Osteocyte (in vitro differentiated cells): ENCODE measurements around the gene COPS6. TPM values are rescaled to one million over a fixed set of nuclear protein-coding genes. Genes with fewer than 3 reads are reported as not detected.

ENCODE experiments used
- DNase-seq: peaks from one replicate; pipeline ENCODE4 v3.0.0; 2021; ENCODE audit warnings: mixed read lengths; ENCODE audit not compliant: unreplicated experiment; ENCODE audit errors: extremely low spot score
- H3K27ac Mint-ChIP-seq: one replicate; pipeline ENCODE4 v1.8.0; 2021; ENCODE audit warnings: mild to moderate bottlenecking, mixed read lengths; ENCODE audit not compliant: unreplicated experiment
- H3K27me3 Mint-ChIP-seq: one replicate; pipeline ENCODE4 v1.8.0; 2021; ENCODE audit warnings: mixed read lengths; ENCODE audit not compliant: unreplicated experiment
- H3K36me3 Mint-ChIP-seq: one replicate; pipeline ENCODE4 v1.8.0; 2021; ENCODE audit warnings: mixed read lengths; ENCODE audit not compliant: unreplicated experiment
- H3K4me1 Mint-ChIP-seq: one replicate; pipeline ENCODE4 v1.8.0; 2021; ENCODE audit warnings: mixed read lengths; ENCODE audit not compliant: unreplicated experiment
- H3K4me3 Mint-ChIP-seq: one replicate; pipeline ENCODE4 v1.8.0; 2021; ENCODE audit warnings: mild to moderate bottlenecking, moderate library complexity, mixed read lengths; ENCODE audit not compliant: unreplicated experiment
- H3K9me3 Mint-ChIP-seq: one replicate; pipeline ENCODE4 v1.8.0; 2021; ENCODE audit warnings: mixed read lengths; ENCODE audit not compliant: unreplicated experiment
- CTCF ChIP-seq: fragments of 200-600 bp; sonication (generic); IDR thresholded peaks from 2 replicates; pipeline ENCODE4 v1.5.0; 2021; ENCODE audit warnings: antibody characterized with exemption, mild to moderate bottlenecking, moderate library complexity
- total RNA-seq: library from RNA; stranded (reverse); gene quantifications from 2 replicates; pipeline ENCODE4 v1.2.1, GENCODE V29; 2021

The COPS6 gene
- total RNA-seq, 1 donor from 2014 or later = 93.7 TPM

GRCh38 chr7:100130608-100131453 lies 42.1 kb downstream of the COPS6 start:
- peak; percentile 94 for TF ChIP-seq CTCF
- H3K9me3 Mint-ChIP-seq = no peaks in the 10 kb centered on the region
- H3K36me3 Mint-ChIP-seq = no peaks in the 10 kb centered on the region
- no peak overlapping the region for H3K4me3 Mint-ChIP-seq
- H3K4me1 Mint-ChIP-seq = peaks cover 24% of the 10 kb centered on the region
- no peak overlapping the region for H3K27ac Mint-ChIP-seq
- peak; percentile 93 for DNase-seq
- H3K27me3 Mint-ChIP-seq = peaks cover 2% of the 10 kb centered on the region

- Mint-ChIP-seq H3K27me3 (peaks cover 6% of the 10 kb centered on the region), H3K9me3 (no peaks in the 10 kb centered on the region), H3K27ac (no peak overlapping the region), H3K36me3 (no peaks in the 10 kb centered on the region), H3K4me3 (no peak overlapping the region), H3K4me1 (peaks cover 16% of the 10 kb centered on the region)
- DNase-seq = no peak
- TF ChIP-seq CTCF = no peak
Measured at GRCh38 chr7:100132126-100132525, 43.4 kb downstream of the COPS6 start.

- no peak overlapping the region for H3K4me3 Mint-ChIP-seq
- H3K4me1 Mint-ChIP-seq = peaks cover 16% of the 10 kb centered on the region
- TF ChIP-seq CTCF = peak; percentile 91
- H3K36me3 Mint-ChIP-seq = no peaks in the 10 kb centered on the region
- peaks cover 6% of the 10 kb centered on the region for H3K27me3 Mint-ChIP-seq
- DNase-seq = no peak
- H3K9me3 Mint-ChIP-seq = no peaks in the 10 kb centered on the region
- no peak overlapping the region for H3K27ac Mint-ChIP-seq
Measured at GRCh38 chr7:100132697-100133151, 44.0 kb downstream of the COPS6 start.

GRCh38 chr7:100137851-100138760 lies 49.3 kb downstream of the COPS6 start:
- no peaks in the 10 kb centered on the region for H3K36me3 Mint-ChIP-seq
- no peaks in the 10 kb centered on the region for H3K4me1 Mint-ChIP-seq
- H3K4me3 Mint-ChIP-seq = no peak overlapping the region
- DNase-seq = no peak
- no peaks in the 10 kb centered on the region for H3K9me3 Mint-ChIP-seq
- H3K27ac Mint-ChIP-seq = no peak overlapping the region
- H3K27me3 Mint-ChIP-seq = peaks cover 20% of the 10 kb centered on the region
- no peak for TF ChIP-seq CTCF

- no peak overlapping the region for H3K27ac Mint-ChIP-seq
- no peaks in the 10 kb centered on the region for H3K36me3 Mint-ChIP-seq
- no peak for TF ChIP-seq CTCF
- H3K4me1 Mint-ChIP-seq = no peaks in the 10 kb centered on the region
- no peak overlapping the region for H3K4me3 Mint-ChIP-seq
- H3K9me3 Mint-ChIP-seq = no peaks in the 10 kb centered on the region
- peaks cover 14% of the 10 kb centered on the region for H3K27me3 Mint-ChIP-seq
- DNase-seq = no peak
Measured at GRCh38 chr7:100141555-100141949, 52.8 kb downstream of the COPS6 start.
